ENCODE measurements around the gene DLGAP1.

GRCh38 chr18:3458378-3458777, 996.7 kb downstream of the DLGAP1 start:
- TF ChIP-seq RXRA (IDR thresholded peaks at IDR 0.05) (no peak), CTCF (IDR thresholded peaks at IDR 0.05; ENCODE audit: low read depth, low read length, missing input control) (no peak), MAX (IDR thresholded peaks at IDR 0.05) (no peak), GABPA (IDR thresholded peaks at IDR 0.05 in 1 of 2, conservative IDR thresholded peaks at IDR 0.05 in 1 of 2) (no peak), REST (IDR thresholded peaks at IDR 0.05) (no peak), JUND (IDR thresholded peaks at IDR 0.05) (no peak), ZBTB33 (IDR thresholded peaks at IDR 0.05) (no peak), YY1 (IDR thresholded peaks at IDR 0.05) (no peak), SP1 (IDR thresholded peaks at IDR 0.05) (no peak), EGR1 (IDR thresholded peaks at IDR 0.05; ENCODE audit: low read depth in 2 of 2) (no peak), NR2F2 (IDR thresholded peaks at IDR 0.05) (no peak), ATF3 (IDR thresholded peaks at IDR 0.05) (no peak)

All from liver (tissue), 3 donors.